Measurements from ENCODE around the gene RER1. TPM values are rescaled to one million over a fixed set of nuclear protein-coding genes. Genes with fewer than 3 reads are reported as not detected.
"Not testable (repeated sequence)": the region's sequence is repeated elsewhere in the genome, so short reads cannot be mapped to it uniquely, and the experiment has no call there.

RER1 gene
- total and polyA plus RNA-seq, 12 donors, result 55.5 to 107 (median 77.3) TPM

- DNase-seq (no peak), ATAC-seq (no peak)
- WGBS, 2 donors, result 65 to 66% methylated on average over 15 of the region's 15 CpGs
- intact Hi-C loops (cut with DNase I), result no loop called here
- Histone ChIP-seq H3K4me3 (no peak overlapping the region), H3K36me3 (no peaks in the 10 kb centered on the region), H3K27me3 (peaks cover 9 to 50% (median 35%) of the 10 kb centered on the region in 7 donors), H3K27ac (no peak overlapping the region), H3K4me1 (no peaks in the 10 kb centered on the region), H3K9me3 (no peaks in the 10 kb centered on the region)
- no peak for TF ChIP-seq CTCF (IDR thresholded peaks at IDR 0.05)
These were observed 47.7 kb downstream of the RER1 start for GRCh38 chr1:2439369-2439768.

DNA sequence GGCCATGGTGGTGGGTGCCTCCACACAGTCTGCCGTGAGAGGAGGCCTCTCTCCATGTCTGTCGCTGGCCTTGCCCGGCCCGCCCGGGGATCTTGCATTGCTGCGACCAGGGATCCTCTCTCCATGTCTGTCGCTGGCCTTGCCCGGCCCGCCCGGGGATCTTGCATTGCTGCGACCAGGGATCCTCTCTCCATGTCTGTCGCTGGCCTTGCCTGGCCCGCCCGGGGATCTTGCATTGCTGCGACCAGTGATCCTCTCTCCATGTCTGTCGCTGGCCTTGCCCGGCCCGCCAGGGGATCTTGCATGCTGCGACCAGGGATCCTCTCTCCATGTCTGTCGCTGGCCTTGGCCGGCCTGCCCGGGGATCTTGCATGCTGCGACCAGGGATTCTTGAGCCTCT is 48.7 kb downstream of the RER1 start:
- not testable (repeated sequence) for DNase-seq
- whole genome bisulfite sequencing, 2 donors, result 88 to 91% methylated on average over 23 of the region's 23 CpGs

GRCh38 chr1:2441746-2442145 is 50.1 kb downstream of the RER1 start:
- TF ChIP-seq CTCF (IDR thresholded peaks at IDR 0.05), result no peak
- 48 to 50% methylated on average over 13 of the region's 13 CpGs for WGBS, 2 donors
- peaks cover 15 to 62% (median 54%) of the 10 kb centered on the region in 7 donors for H3K27me3 ChIP-seq
- no peak overlapping the region for H3K4me3 ChIP-seq
- H3K9me3 ChIP-seq, result no peaks in the 10 kb centered on the region
- H3K36me3 ChIP-seq, result no peaks in the 10 kb centered on the region
- ATAC-seq (no peak), DNase-seq (no peak)
- intact Hi-C loops (cut with DNase I), result loop anchor here in 2 of 10 donors (5.0 to 10.0 kb wide), 2 partner anchors 173 to 181 kb away; no protein-coding TSS in a partner anchor
- no peak overlapping the region for H3K27ac ChIP-seq
- H3K4me1 ChIP-seq, result no peaks in the 10 kb centered on the region

More for the DNA sequence above, 48.7 kb downstream of the RER1 start:
- ATAC-seq, H3K4me3 ChIP-seq, H3K36me3 ChIP-seq, H3K27ac ChIP-seq, H3K9me3 ChIP-seq, H3K4me1 ChIP-seq: not testable (repeated sequence)
- peaks cover 9 to 50% (median 41%) of the 10 kb centered on the region in 7 donors for H3K27me3 ChIP-seq
- intact Hi-C loops (cut with DNase I), result loop anchor here in 2 of 10 donors (5.0 to 10.0 kb wide), 2 partner anchors 174 to 182 kb away; no protein-coding TSS in a partner anchor

GRCh38 chr1:2442661-2443060 is 51.0 kb downstream of the RER1 start:
- no peak overlapping the region for H3K27ac ChIP-seq
- DNase-seq (no peak), ATAC-seq (no peak)
- H3K4me1 ChIP-seq, result no peaks in the 10 kb centered on the region
- WGBS, 2 donors, result 49 to 59% methylated on average over 6 of the region's 6 CpGs
- no peaks in the 10 kb centered on the region for H3K36me3 ChIP-seq
- H3K4me3 ChIP-seq, result no peak overlapping the region
- peaks cover 15 to 68% (median 63%) of the 10 kb centered on the region in 7 donors for H3K27me3 ChIP-seq
- H3K9me3 ChIP-seq, result no peaks in the 10 kb centered on the region
- TF ChIP-seq CTCF (IDR thresholded peaks at IDR 0.05), result no peak
- intact Hi-C loops (cut with DNase I), result loop anchor here in 2 of 10 donors (5.0 to 10.0 kb wide), 2 partner anchors 172 to 180 kb away; no protein-coding TSS in a partner anchor

Measured in heart right ventricle (tissue), 16 donors.